KMS-11 (cell line): ENCODE measurements around the gene CDH4.
"Not testable (repeated sequence)": the region's sequence is repeated elsewhere in the genome, so short reads cannot be mapped to it uniquely, and the experiment has no call there.

ENCODE experiments used
- H2AFZ ChIP-seq: fragments of 200-600 bp; sonication (generic); 2 replicates; pipeline ENCODE4 v1.6.1; 2016; ENCODE audit warnings: antibody characterized with exemption, mixed run types, low read depth
- H3K27ac ChIP-seq: fragments of 200-600 bp; sonication (generic); 2 replicates; pipeline ENCODE4 v1.6.1; 2016; ENCODE audit warnings: mild to moderate bottlenecking, mixed run types
- H3K27me3 ChIP-seq: fragments of 200-600 bp; sonication (generic); 2 replicates; pipeline ENCODE4 v1.6.1; 2017; ENCODE audit warnings: mild to moderate bottlenecking, low read depth, mixed run types, moderate library complexity; ENCODE audit not compliant: insufficient read depth
- H3K36me3 ChIP-seq: fragments of 200-600 bp; sonication (generic); 2 replicates; pipeline ENCODE4 v1.6.1; 2017; ENCODE audit warnings: mild to moderate bottlenecking, mixed run types; ENCODE audit not compliant: insufficient read depth
- H3K4me1 ChIP-seq: fragments of 200-600 bp; sonication (generic); 2 replicates; pipeline ENCODE4 v1.6.1; 2016; ENCODE audit warnings: mild to moderate bottlenecking, low read depth, mixed run types; ENCODE audit not compliant: poor library complexity, severe bottlenecking
- H3K4me2 ChIP-seq: fragments of 200-600 bp; sonication (generic); 2 replicates; pipeline ENCODE4 v1.7.0; 2016; ENCODE audit warnings: mild to moderate bottlenecking, mixed run types
- H3K4me3 ChIP-seq: fragments of 200-600 bp; sonication (generic); IDR thresholded peaks from 2 replicates; pipeline ENCODE4 v1.6.1; 2017; ENCODE audit warnings: low read depth, low read length, mixed read lengths; ENCODE audit not compliant: insufficient read depth
- H3K79me2 ChIP-seq: fragments of 200-600 bp; sonication (generic); 2 replicates; pipeline ENCODE4 v1.6.1; 2016; ENCODE audit warnings: low read depth, mixed run types; ENCODE audit not compliant: insufficient read depth
- H3K9ac ChIP-seq: fragments of 200-600 bp; sonication (generic); 2 replicates; pipeline ENCODE4 v1.6.1; 2016; ENCODE audit warnings: mild to moderate bottlenecking, mixed run types
- H4K20me1 ChIP-seq: fragments of 200-600 bp; sonication (generic); 2 replicates; pipeline ENCODE4 v1.6.1; 2016; ENCODE audit warnings: mild to moderate bottlenecking, mixed run types; ENCODE audit not compliant: insufficient read depth
- CTCF ChIP-seq: fragments of 200-600 bp; sonication (generic); conservative IDR thresholded peaks from 2 replicates; pipeline ENCODE4 v1.6.1; 2017; ENCODE audit warnings: low read depth, mild to moderate bottlenecking, antibody characterized with exemption, low read length, moderate library complexity, mixed read lengths

Gene CDH4

GRCh38 chr20:61404303-61404702 lies 152.2 kb downstream of the CDH4 start:
- Histone ChIP-seq H3K4me2 (no peak overlapping the region), H3K27ac (no peak overlapping the region), H3K9ac (no peak overlapping the region), H3K79me2 (no peaks in the 10 kb centered on the region), H3K4me3 (no peak overlapping the region), H3K27me3 (peaks cover 4% of the 10 kb centered on the region; the same call in 1 of the 2 replicates), H3K4me1 (no peaks in the 10 kb centered on the region), H3K36me3 (no peaks in the 10 kb centered on the region), H4K20me1 (no peaks in the 10 kb centered on the region), H2AFZ (no peak overlapping the region)
- TF ChIP-seq CTCF = no peak

DNA sequence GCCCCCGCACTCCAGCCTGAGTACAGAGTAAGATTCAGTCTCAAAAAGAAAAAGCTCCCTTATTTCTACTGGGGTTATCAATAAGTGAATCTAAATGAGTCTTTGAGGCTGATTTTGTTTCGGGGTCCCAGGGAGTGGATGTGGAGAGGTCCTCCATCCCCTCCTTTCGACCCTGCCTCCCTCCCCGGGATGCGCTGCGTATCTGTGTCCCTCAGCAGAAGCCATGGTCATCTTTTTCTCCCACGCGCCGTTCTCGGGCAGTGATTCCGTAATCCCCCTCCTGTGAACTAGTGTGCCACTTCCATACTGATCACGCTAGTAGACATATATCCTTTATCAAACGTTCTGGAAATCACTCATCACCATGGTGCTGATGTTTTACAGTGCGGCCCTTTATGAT lies 152.9 kb downstream of the CDH4 start:
- H3K27me3 ChIP-seq = peaks cover 4% of the 10 kb centered on the region; the same call in 1 of the 2 replicates

DNA sequence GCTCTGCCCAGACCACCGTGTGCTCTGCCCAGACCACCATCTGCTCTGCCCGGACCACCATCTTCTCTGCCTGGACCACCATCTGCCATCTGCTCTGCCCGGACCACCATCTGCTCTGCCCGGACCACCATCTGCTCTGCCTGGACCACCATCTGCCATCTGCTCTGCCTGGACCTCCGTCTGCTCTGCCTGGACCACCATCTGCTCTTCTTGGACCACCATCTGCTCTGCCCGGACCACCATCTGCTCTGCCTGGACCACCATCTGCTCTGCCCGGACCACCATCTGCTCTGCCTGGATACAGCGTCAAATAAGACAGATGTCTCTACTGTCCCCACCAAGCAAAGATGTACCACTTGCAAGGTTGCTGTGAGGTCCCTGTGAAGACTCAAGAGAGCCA lies 154.7 kb downstream of the CDH4 start:
- H3K79me2 ChIP-seq, H3K4me2 ChIP-seq, H2AFZ ChIP-seq, H3K27me3 ChIP-seq, H3K4me3 ChIP-seq, H3K9ac ChIP-seq, H3K4me1 ChIP-seq, H3K27ac ChIP-seq, H4K20me1 ChIP-seq, H3K36me3 ChIP-seq: not testable (repeated sequence)

More for the DNA sequence above, 152.9 kb downstream of the CDH4 start:
- no peaks in the 10 kb centered on the region for H3K36me3 ChIP-seq
- no peaks in the 10 kb centered on the region for H3K4me1 ChIP-seq
- H3K4me2 ChIP-seq = no peak overlapping the region
- H3K9ac ChIP-seq = no peak overlapping the region
- no peaks in the 10 kb centered on the region for H4K20me1 ChIP-seq
- H3K27ac ChIP-seq = no peak overlapping the region
- no peaks in the 10 kb centered on the region for H3K79me2 ChIP-seq
- H2AFZ ChIP-seq = no peak overlapping the region
- no peak for TF ChIP-seq CTCF
- no peak overlapping the region for H3K4me3 ChIP-seq

DNA sequence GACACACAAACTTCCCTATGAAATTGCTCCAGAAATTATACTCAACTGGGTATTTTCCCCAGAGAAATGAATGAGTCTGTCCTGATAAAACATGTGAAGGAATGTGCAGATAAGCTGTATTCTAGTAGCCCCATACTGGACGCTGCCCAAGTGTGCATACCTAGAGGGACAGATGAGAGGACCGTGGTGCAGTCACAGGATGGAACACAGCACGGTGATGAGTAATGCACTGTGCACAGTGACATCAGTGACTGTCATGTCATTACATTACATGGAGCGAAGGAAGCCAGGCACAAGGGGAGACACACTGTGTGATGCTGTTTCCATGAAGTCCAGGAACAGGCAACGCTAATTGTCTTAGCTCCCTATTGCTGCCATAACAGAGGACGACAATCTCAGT lies 155.5 kb downstream of the CDH4 start:
- H4K20me1 ChIP-seq = no peaks in the 10 kb centered on the region
- H3K27me3 ChIP-seq = peaks cover 4% of the 10 kb centered on the region; the same call in 1 of the 2 replicates
- H3K27ac ChIP-seq = no peak overlapping the region
- no peak overlapping the region for H2AFZ ChIP-seq
- H3K9ac ChIP-seq = no peak overlapping the region
- H3K4me1 ChIP-seq = no peaks in the 10 kb centered on the region
- H3K4me3 ChIP-seq = no peak overlapping the region
- no peak overlapping the region for H3K4me2 ChIP-seq
- TF ChIP-seq CTCF = no peak
- H3K36me3 ChIP-seq = no peaks in the 10 kb centered on the region
- no peaks in the 10 kb centered on the region for H3K79me2 ChIP-seq

DNA sequence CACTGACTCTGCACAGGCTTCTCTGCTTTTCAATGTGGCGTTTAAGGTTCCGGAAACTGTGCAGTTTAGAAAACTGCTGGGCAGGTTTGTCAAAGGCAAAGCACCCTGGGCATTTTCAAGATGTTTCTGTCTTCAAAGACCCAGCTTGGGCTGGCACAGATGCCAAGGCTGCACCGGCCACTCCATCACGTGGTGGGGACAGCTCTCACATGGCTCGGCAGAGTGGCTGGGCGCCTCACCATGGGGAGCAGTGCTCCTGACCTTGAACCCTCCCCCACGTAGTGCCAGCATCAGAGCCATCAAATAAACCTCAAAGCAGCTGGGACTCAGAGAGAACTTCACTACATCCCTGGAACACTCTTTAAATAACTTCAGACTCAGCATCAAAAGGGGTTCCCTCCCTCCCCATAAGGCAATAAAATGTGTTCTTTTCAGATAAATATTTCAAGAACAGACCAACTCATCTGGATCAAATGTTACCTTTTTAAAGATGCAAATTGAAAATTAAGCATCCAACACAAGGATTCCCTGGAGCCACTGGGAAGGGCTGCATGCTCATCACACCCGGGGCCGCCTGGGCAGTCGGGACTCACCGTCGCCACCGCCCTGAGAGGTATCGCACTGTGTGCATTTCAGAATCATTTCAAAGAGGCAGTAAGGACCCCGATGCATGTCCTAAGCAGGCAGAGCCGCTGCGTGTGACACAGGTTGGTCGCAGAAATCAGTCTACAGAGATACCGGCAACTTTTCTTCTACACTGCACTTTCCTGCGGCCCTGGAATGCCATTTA lies 157.1 kb downstream of the CDH4 start:
- no peak overlapping the region for H2AFZ ChIP-seq
- no peak overlapping the region for H3K9ac ChIP-seq
- H3K27me3 ChIP-seq = no peaks in the 10 kb centered on the region; the same call in 1 of the 2 replicates
- H3K4me2 ChIP-seq = no peak overlapping the region
- H3K79me2 ChIP-seq = no peaks in the 10 kb centered on the region
- no peaks in the 10 kb centered on the region for H4K20me1 ChIP-seq
- no peak overlapping the region for H3K4me3 ChIP-seq
- H3K4me1 ChIP-seq = no peaks in the 10 kb centered on the region
- H3K36me3 ChIP-seq = no peaks in the 10 kb centered on the region
- H3K27ac ChIP-seq = no peak overlapping the region
- TF ChIP-seq CTCF = no peak
